22Rv1 (cell line): Measurements from ENCODE around the gene PXYLP1.

Experiments
- CTCF ChIP-seq: fragments of 450-650 bp; IDR thresholded peaks from 2 replicates; pipeline ENCODE4 v1.5.1; 2017; ENCODE audit warnings: mild to moderate bottlenecking
- ZFX ChIP-seq: fragments of 450-650 bp; IDR thresholded peaks from 2 replicates; pipeline ENCODE4 v1.6.1; 2017; ENCODE audit warnings: antibody characterized with exemption, borderline replicate concordance

- TF ChIP-seq CTCF = no peak
- no peak for TF ChIP-seq ZFX
These were observed 103.1 kb downstream of the PXYLP1 start for GRCh38 chr3:141334627-141335250.
